HG03103 (cell line): ENCODE results near the gene RPAP3.

Experiments
- ATAC-seq: cut with Tn5 transposase; IDR thresholded peaks from one replicate; pipeline ENCODE4 v1.9.1; 2021; ENCODE audit warnings: low read depth; ENCODE audit not compliant: unreplicated experiment

RPAP3 gene

DNA sequence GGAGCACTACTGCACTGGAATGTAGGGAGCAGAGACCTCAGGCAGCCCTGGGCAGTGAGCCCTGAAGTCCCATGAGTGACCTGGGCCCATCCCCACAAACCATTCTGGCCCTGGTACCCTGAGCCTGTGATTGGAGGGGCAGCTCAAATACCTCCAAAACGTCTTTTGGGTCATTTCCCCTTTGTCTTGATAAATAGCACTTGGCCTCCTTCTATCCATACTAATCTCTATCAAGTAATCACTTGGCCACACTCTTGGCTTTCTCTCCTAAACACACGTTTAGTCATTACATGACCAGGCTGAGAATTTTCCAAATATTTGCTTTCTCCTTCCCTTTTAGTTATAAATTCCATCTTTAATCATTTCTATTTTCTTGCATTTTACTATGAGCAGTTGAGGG is 91.3 kb downstream of the RPAP3 start:
- ATAC-seq = no peak

GRCh38 chr12:47612953-47613352 is 92.9 kb downstream of the RPAP3 start:
- ATAC-seq = no peak

DNA sequence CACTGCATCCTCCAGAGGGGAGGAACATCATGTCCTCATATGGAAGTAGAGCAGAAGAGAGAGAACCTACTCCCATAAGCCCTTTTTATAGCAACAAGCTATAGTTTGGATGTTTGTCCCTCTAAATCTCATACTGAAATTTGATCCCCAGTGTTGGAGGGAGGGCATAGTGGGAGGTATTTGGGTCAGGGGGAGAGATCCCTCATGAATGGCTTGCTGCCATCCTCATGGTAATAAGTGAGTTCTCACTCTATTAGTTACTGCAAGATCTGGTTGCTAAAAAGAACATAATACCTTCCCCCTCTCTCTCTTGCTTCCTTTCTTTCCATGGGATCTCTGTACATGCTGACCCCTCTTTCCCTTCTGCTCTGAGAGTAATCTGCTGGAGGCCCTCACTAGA is 93.9 kb downstream of the RPAP3 start:
- ATAC-seq = no peak
